ENCODE results near the gene DTX1.

DTX1 gene

DNA sequence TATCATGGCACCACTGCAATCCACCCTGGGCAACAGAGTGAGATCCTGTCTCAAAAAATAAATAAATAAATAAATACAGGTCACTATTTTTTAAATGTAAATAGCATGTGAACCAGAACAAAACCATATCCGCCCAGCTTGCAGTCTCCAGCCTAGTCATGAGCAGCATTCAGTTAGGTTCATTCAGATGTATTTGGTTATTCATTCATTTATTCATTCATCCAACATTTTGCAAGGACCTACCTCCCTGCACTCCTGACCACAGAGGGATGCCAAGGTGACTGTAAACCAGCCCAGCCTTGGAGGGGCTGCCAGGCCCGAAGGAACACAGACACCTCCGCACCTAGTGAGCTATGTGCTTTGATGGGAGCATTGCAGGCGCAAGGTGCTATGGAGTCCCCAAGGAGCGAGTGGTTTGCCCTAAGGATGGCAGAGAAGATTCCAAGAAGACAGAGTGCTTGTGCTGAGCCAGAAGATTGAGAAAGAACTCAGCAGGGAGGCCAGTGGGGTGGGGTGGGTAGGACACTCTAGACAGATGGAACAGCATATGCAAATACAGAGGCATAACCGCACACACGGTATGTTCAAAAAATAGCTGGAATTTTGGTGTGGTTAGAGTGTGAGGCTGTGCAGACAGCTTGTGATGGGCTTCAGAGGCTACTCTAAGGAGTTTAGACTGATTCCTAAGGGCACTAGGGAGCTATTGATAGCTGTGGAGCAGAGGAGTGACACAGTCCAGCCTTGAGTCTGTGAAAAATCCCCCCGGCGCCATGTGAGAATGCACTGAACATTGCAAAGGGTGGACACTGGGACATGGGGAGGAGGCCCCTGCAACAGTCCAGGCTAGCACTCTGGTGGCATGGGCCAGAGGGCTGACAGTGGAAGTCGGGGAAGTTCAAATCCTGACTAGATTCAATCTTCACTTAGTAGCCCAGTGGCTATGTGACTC lies 11.7 kb downstream of the DTX1 start:
- peaks cover 98% of the 10 kb centered on the region for H3K36me3 ChIP-seq (ENCODE audit: control insufficient read depth, low read length)
- H3K9me2 ChIP-seq (replicated peaks; ENCODE audit: control insufficient read depth, low read length) = no peaks in the 10 kb centered on the region
- peaks cover 84% of the 10 kb centered on the region for H3F3A ChIP-seq (ENCODE audit: control insufficient read depth, insufficient read depth)
- H3K27ac ChIP-seq (ENCODE audit: low read depth, low read length) = peak overlapping the region; percentile 99
- TF ChIP-seq, protein P1, sequence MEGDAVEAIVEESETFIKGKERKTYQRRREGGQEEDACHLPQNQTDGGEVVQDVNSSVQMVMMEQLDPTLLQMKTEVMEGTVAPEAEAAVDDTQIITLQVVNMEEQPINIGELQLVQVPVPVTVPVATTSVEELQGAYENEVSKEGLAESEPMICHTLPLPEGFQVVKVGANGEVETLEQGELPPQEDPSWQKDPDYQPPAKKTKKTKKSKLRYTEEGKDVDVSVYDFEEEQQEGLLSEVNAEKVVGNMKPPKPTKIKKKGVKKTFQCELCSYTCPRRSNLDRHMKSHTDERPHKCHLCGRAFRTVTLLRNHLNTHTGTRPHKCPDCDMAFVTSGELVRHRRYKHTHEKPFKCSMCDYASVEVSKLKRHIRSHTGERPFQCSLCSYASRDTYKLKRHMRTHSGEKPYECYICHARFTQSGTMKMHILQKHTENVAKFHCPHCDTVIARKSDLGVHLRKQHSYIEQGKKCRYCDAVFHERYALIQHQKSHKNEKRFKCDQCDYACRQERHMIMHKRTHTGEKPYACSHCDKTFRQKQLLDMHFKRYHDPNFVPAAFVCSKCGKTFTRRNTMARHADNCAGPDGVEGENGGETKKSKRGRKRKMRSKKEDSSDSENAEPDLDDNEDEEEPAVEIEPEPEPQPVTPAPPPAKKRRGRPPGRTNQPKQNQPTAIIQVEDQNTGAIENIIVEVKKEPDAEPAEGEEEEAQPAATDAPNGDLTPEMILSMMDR (IDR thresholded peaks at IDR 0.05; ENCODE audit: low read depth, low read length, poor library complexity, severe bottlenecking) = no peak
- no peak for TF ChIP-seq EZH2phosphoT487 (IDR thresholded peaks at IDR 0.05; ENCODE audit: borderline replicate concordance, low read length)
- peaks cover 100% of the 10 kb centered on the region for H3K4me1 ChIP-seq (ENCODE audit: control insufficient read depth, low read length)
- no peaks in the 10 kb centered on the region for H3K9me3 ChIP-seq (ENCODE audit: control insufficient read depth, insufficient read depth, low read length)
- peak overlapping the region; percentile 94 for H3K4me3 ChIP-seq (ENCODE audit: low read length)
- peaks cover 100% of the 10 kb centered on the region for H3K79me2 ChIP-seq (ENCODE audit: control insufficient read depth, low read length)
- H3K27me3 ChIP-seq (ENCODE audit: control insufficient read depth, low read length) = no peaks in the 10 kb centered on the region
- H4K20me1 ChIP-seq (ENCODE audit: control insufficient read depth, insufficient read depth, low read depth, low read length) = no peaks in the 10 kb centered on the region
- peak overlapping the region; percentile 99 for H3K4me2 ChIP-seq (ENCODE audit: low read length)

DNA sequence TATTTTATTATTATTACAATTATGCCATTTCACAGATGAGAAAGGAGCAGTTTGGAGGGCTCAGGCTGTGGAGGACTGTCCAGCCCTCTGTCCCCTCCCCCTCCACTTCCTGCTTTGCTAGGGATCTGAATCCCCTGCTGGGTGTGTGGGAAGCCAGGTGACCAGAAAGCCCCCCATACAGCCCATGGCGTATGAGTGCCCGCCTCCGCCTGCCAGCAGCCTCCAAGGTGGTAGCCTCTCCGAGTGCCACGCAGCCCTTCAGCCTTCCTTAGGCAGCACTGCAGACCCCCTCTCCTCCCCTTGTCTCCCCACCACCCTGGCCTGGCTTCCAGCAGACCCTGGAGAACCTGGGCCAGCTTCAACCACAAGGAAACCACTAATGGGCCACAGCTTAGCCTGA lies 12.6 kb downstream of the DTX1 start:
- no peaks in the 10 kb centered on the region for H3K9me3 ChIP-seq (ENCODE audit: control insufficient read depth, insufficient read depth, low read length)
- H3K4me1 ChIP-seq (ENCODE audit: control insufficient read depth, low read length) = peaks cover 100% of the 10 kb centered on the region
- TF ChIP-seq EZH2phosphoT487 (IDR thresholded peaks at IDR 0.05; ENCODE audit: borderline replicate concordance, low read length) = no peak
- TF ChIP-seq, protein P1 (IDR thresholded peaks at IDR 0.05; ENCODE audit: low read depth, low read length, poor library complexity, severe bottlenecking) = no peak
- H3K79me2 ChIP-seq (ENCODE audit: control insufficient read depth, low read length) = peaks cover 98% of the 10 kb centered on the region
- H3K4me2 ChIP-seq (ENCODE audit: low read length) = peak overlapping the region; percentile 99
- H3K9me2 ChIP-seq (replicated peaks; ENCODE audit: control insufficient read depth, low read length) = no peaks in the 10 kb centered on the region
- H3K36me3 ChIP-seq (ENCODE audit: control insufficient read depth, low read length) = peaks cover 98% of the 10 kb centered on the region
- no peaks in the 10 kb centered on the region for H3K27me3 ChIP-seq (ENCODE audit: control insufficient read depth, low read length)
- peaks cover 85% of the 10 kb centered on the region for H3F3A ChIP-seq (ENCODE audit: control insufficient read depth, insufficient read depth)
- peak overlapping the region; percentile 99 for H3K27ac ChIP-seq (ENCODE audit: low read depth, low read length)
- H4K20me1 ChIP-seq (ENCODE audit: control insufficient read depth, insufficient read depth, low read depth, low read length) = no peaks in the 10 kb centered on the region
- H3K4me3 ChIP-seq (ENCODE audit: low read length) = peak overlapping the region; percentile 94

DNA sequence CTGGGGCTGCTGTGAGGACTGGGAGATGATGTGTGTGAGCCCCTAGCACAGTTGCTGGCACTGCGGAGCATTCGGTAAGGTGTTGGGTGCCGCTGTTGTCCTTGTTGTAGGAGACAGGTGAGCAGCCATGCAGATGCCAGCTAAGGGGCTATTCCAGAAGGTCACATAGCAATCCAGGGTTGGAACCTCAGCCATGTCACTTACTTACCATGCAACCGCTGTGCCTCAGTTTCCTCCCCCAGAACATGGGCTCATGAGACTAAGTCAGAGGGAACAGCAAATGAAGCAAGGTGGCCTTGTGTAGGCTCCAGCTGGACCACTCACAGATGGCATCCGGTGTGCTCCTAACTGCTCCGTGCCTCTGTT lies 13.2 kb downstream of the DTX1 start:
- peak overlapping the region; percentile 94 for H3K4me3 ChIP-seq (ENCODE audit: low read length)
- peaks cover 96% of the 10 kb centered on the region for H3K79me2 ChIP-seq (ENCODE audit: control insufficient read depth, low read length)
- peak overlapping the region; percentile 99 for H3K27ac ChIP-seq (ENCODE audit: low read depth, low read length)

More for the DNA sequence above, 13.2 kb downstream of the DTX1 start:
- Histone ChIP-seq H3K36me3 (ENCODE audit: control insufficient read depth, low read length) (peaks cover 98% of the 10 kb centered on the region), H3K9me3 (ENCODE audit: control insufficient read depth, insufficient read depth, low read length) (no peaks in the 10 kb centered on the region), H3K4me1 (ENCODE audit: control insufficient read depth, low read length) (peaks cover 100% of the 10 kb centered on the region), H4K20me1 (ENCODE audit: control insufficient read depth, insufficient read depth, low read depth, low read length) (no peaks in the 10 kb centered on the region), H3K27me3 (ENCODE audit: control insufficient read depth, low read length) (no peaks in the 10 kb centered on the region), H3K9me2 (replicated peaks; ENCODE audit: control insufficient read depth, low read length) (no peaks in the 10 kb centered on the region), H3K4me2 (ENCODE audit: low read length) (peak overlapping the region; percentile 99), H3F3A (ENCODE audit: control insufficient read depth, insufficient read depth) (peaks cover 85% of the 10 kb centered on the region)
- no peak for TF ChIP-seq EZH2phosphoT487 (IDR thresholded peaks at IDR 0.05; ENCODE audit: borderline replicate concordance, low read length)
- TF ChIP-seq, protein P1 (IDR thresholded peaks at IDR 0.05; ENCODE audit: low read depth, low read length, poor library complexity, severe bottlenecking) = peak; percentile 12
